Measurements from ENCODE around the gene P2RY14.
"Not testable (repeated sequence)": the region's sequence is repeated elsewhere in the genome, so short reads cannot be mapped to it uniquely, and the experiment has no call there.

DNA sequence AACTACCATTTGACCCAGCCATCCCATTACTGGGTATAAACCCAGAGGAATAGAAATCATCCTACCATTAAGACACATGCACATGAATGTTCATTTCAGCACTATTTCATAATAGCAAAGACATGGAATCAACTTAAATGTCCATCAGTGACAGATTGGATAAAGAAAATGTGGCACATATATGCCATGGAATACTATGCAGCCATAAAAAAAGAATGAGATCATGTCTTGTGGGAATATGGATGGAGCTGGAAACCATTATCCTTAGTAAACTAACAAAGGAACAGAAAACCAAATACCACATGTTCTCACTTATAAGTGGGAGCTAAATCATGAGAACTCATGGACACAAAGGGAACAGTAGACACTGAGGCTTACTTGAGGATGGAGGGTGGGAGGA is 45.9 kb downstream of the P2RY14 start:
- not testable (repeated sequence) for TF ChIP-seq CTCF (IDR thresholded peaks at IDR 0.05; ENCODE audit: low read depth, low read length); EZH2phosphoT487 (IDR thresholded peaks at IDR 0.05; ENCODE audit: low read depth)
